IMR-90 (cell line): ENCODE measurements around the gene ZYG11A. TPM values are rescaled to one million over a fixed set of nuclear protein-coding genes. Genes with fewer than 3 reads are reported as not detected.

Source experiments
- ATAC-seq: fragments of 200-7000 bp; cut with Tn5 transposase; 2 replicates; pipeline ENCODE4 v1.9.1; 2020; ENCODE audit warnings: low read depth, mild to moderate bottlenecking, moderate library complexity
- BruUV-seq: library from RNA; stranded (reverse); fragments of 400-500 nt; replicated peaks from 2 replicates; lab custom pipeline; 2021; lab: Mats Ljungman, UMichigan
- CTCF ChIA-PET: fragments of 300-600 bp; formaldehyde crosslinking; extraction: SDS; loops from one replicate; lab custom pipeline; 2021; ENCODE audit warnings: antibody characterized with exemption; lab: Yijun Ruan, JAX
- POLR2A ChIA-PET: fragments of 300-600 bp; sonication (Branson Sonifier 250); formaldehyde crosslinking; loops from one replicate; lab custom pipeline; 2022; ENCODE audit warnings: antibody characterized with exemption; ENCODE audit not compliant: unreplicated experiment; lab: Charles Lee
- DNase-seq: peaks from one replicate; pipeline ENCODE4 v3.0.0; 2013
- H2AFZ ChIP-seq: replicated peaks from 2 replicates; pipeline ENCODE3; 2013; ENCODE audit warnings: low read length, mild to moderate bottlenecking; ENCODE audit not compliant: poor library complexity
- H2AK5ac ChIP-seq: 2 replicates; pipeline ENCODE4 v1.6.1; 2013; ENCODE audit warnings: low read depth, low read length, inconsistent platforms
- H2AK9ac ChIP-seq: replicated peaks from 2 replicates; pipeline ENCODE3; 2013; ENCODE audit warnings: mild to moderate bottlenecking, low read depth, low read length, moderate library complexity; ENCODE audit not compliant: poor library complexity
- H2BK120ac ChIP-seq: 2 replicates; pipeline ENCODE4 v1.6.1; 2013; ENCODE audit warnings: low read depth, low read length, inconsistent platforms
- H2BK15ac ChIP-seq: 3 replicates; pipeline ENCODE4 v1.6.1; 2013; ENCODE audit warnings: low read depth, low read length, inconsistent platforms
- H2BK20ac ChIP-seq: 2 replicates; pipeline ENCODE4 v1.6.1; 2013; ENCODE audit warnings: low read depth, mild to moderate bottlenecking, inconsistent platforms, low read length, moderate library complexity
- H2BK5ac ChIP-seq: 2 replicates; pipeline ENCODE4 v1.6.1; 2013; ENCODE audit warnings: mild to moderate bottlenecking, low read depth, low read length, inconsistent platforms; ENCODE audit not compliant: poor library complexity, severe bottlenecking
- H3K14ac ChIP-seq: replicated peaks from 2 replicates; pipeline ENCODE4 v1.6.1; 2013; ENCODE audit warnings: low read depth, low read length, inconsistent platforms
- H3K18ac ChIP-seq: 2 replicates; pipeline ENCODE4 v1.6.1; 2013; ENCODE audit warnings: low read depth, low read length, control low read depth
- H3K23ac ChIP-seq: 2 replicates; pipeline ENCODE4 v1.6.1; 2013; ENCODE audit warnings: low read depth, low read length, inconsistent platforms
- H3K27ac ChIP-seq: 2 replicates; pipeline ENCODE4 v1.5.1; 2013; ENCODE audit warnings: mild to moderate bottlenecking, control low read depth, low read length; ENCODE audit not compliant: insufficient read depth
- H3K27me3 ChIP-seq: 2 replicates; pipeline ENCODE4 v1.6.1; 2013; ENCODE audit warnings: low read length; ENCODE audit not compliant: control insufficient read depth, insufficient read depth
- H3K36me3 ChIP-seq: 2 replicates; pipeline ENCODE4 v1.6.1; 2013; ENCODE audit warnings: low read length, mixed read lengths; ENCODE audit not compliant: control insufficient read depth, insufficient read depth
- H3K4ac ChIP-seq: 2 replicates; pipeline ENCODE4 v1.6.1; 2013; ENCODE audit warnings: low read depth, low read length, inconsistent platforms
- H3K4me1 ChIP-seq: 2 replicates; pipeline ENCODE4 v1.6.1; 2013; ENCODE audit warnings: low read length, mixed read lengths; ENCODE audit not compliant: control insufficient read depth, insufficient read depth
- H3K4me2 ChIP-seq: 2 replicates; pipeline ENCODE4 v1.6.1; 2013; ENCODE audit warnings: low read depth, mild to moderate bottlenecking, control low read depth, low read length, moderate library complexity
- H3K4me3 ChIP-seq: 2 replicates; pipeline ENCODE4 v1.5.1; 2013; ENCODE audit warnings: low read depth, mild to moderate bottlenecking, control low read depth, low read length, moderate library complexity; ENCODE audit not compliant: insufficient read depth
- H3K56ac ChIP-seq: 2 replicates; pipeline ENCODE4 v1.6.1; 2013; ENCODE audit warnings: low read length, inconsistent platforms; ENCODE audit not compliant: insufficient read depth; ENCODE audit errors: extremely low read depth
- H3K79me1 ChIP-seq, 2 experiments: 2 replicates each; pipeline ENCODE4 v1.6.1; 2013; ENCODE audit warnings: low read length in 2 of 2, inconsistent platforms in 1 of 2, low read depth in 1 of 2
- H3K9ac ChIP-seq: 2 replicates; pipeline ENCODE4 v1.6.1; 2013; ENCODE audit warnings: low read depth, low read length, control low read depth
- H3K9me1 ChIP-seq: 2 replicates; pipeline ENCODE4 v1.6.1; 2013; ENCODE audit warnings: low read length, inconsistent platforms; ENCODE audit not compliant: insufficient read depth
- H3K9me3 ChIP-seq: 2 replicates; pipeline ENCODE4 v1.6.1; 2013; ENCODE audit warnings: low read length; ENCODE audit not compliant: control insufficient read depth, insufficient read depth
- H4K20me1 ChIP-seq: 2 replicates; pipeline ENCODE4 v1.6.1; 2013; ENCODE audit warnings: low read length, inconsistent platforms; ENCODE audit not compliant: insufficient read depth
- H4K5ac ChIP-seq: 2 replicates; pipeline ENCODE4 v1.6.1; 2013; ENCODE audit warnings: mild to moderate bottlenecking, low read depth, low read length, control low read depth
- H4K8ac ChIP-seq, 2 experiments: 2 replicates each; pipeline ENCODE4 v1.6.1; 2013; ENCODE audit warnings: low read depth in 2 of 2, low read length in 2 of 2, control low read depth in 1 of 2, inconsistent platforms in 1 of 2
- H4K91ac ChIP-seq: 2 replicates; pipeline ENCODE4 v1.6.1; 2013; ENCODE audit warnings: low read depth, low read length, inconsistent platforms; ENCODE audit not compliant: insufficient read depth
- CHD1 ChIP-seq: IDR thresholded peaks from 2 replicates; pipeline ENCODE4 v1.6.1; 2012; ENCODE audit warnings: low read depth, low read length, improper control_type of control experiment
- MXI1 ChIP-seq: IDR thresholded peaks from 2 replicates; pipeline ENCODE4 v1.6.1; 2012; ENCODE audit warnings: low read depth, mild to moderate bottlenecking, low read length, moderate library complexity, borderline replicate concordance
- WGBS, 2 experiments: methylation state at CpG; one replicate each; pipeline versions ENCODE4 v1.1.5 to v1.1.7; 2013; ENCODE audit warnings: missing lambda C conversion rate in 2 of 2; ENCODE audit not compliant: insufficient read length in 1 of 2; ENCODE audit errors: extremely low coverage in 2 of 2; 5-methylcytosine and 5-hydroxymethylcytosine counted together
- dilution Hi-C: fragments of 300-500 bp; cut with HindIII; formaldehyde crosslinking; loops from one replicate; pipeline ENCODE4 v1.14.3; 2018; ENCODE audit warnings: low sequenced_read_pairs; ENCODE audit not compliant: unreplicated experiment
- in situ Hi-C: fragments of 300-500 bp; cut with MboI; formaldehyde crosslinking; loops from 3 replicates; pipeline ENCODE4 v1.14.3; 2019; ENCODE audit warnings: low sequenced_read_pairs, inconsistent platforms, mixed read lengths
- intact Hi-C: fragments of 100-400 bp; cut with micrococcal nuclease; formaldehyde crosslinking; loops from 2 replicates; pipeline ENCODE4 v1.10.0; 2022
- polyA plus RNA-seq, 3 experiments: library from polyadenylated mRNA; depleted of rRNA; stranded (reverse); fragments of >200 nt; gene quantifications; 2 replicates each; pipeline ENCODE4 v1.2.3, GENCODE V29; 2012; ENCODE audit warnings: low replicate concordance in 1 of 3
- total RNA-seq: library from RNA; depleted of rRNA; stranded (reverse); fragments of >200 nt; gene quantifications from 2 replicates; pipeline ENCODE4 v1.2.3, GENCODE V29; 2012

Gene ZYG11A
- total and polyA plus RNA-seq, 2 of the 4 experiments (the other 2 are of a cell fraction): 0.63 to 2.0 TPM

DNA sequence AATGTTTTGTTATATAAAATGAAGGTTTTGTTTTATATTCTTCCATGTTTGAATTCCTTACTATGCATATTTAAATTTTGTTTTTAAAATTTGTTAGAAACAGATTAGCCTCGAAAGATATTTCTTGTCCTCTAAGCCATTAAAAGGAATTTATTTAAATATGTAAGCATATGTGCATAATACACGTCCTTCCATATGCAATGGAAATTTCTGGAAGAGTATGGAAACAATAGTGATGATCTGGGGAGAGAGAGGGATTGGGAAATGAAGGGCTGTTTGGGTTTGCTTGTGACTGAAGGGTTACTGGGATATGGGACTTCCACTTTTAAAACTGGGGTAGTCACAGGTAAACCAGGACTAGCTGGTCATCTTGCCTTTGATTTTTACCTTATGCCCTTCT is 57.8 kb downstream of the ZYG11A start:
- no peak overlapping the region for H4K5ac ChIP-seq
- H3K56ac ChIP-seq: no peak overlapping the region
- dilution Hi-C loops: no loop called here
- no peak overlapping the region for H3K9ac ChIP-seq
- H3K23ac ChIP-seq: no peak overlapping the region
- H3K4me1 ChIP-seq: peaks cover 1% of the 10 kb centered on the region; the same call in 1 of the 2 replicates
- H3K79me1 ChIP-seq: no peaks in the 10 kb centered on the region
- no peak overlapping the region for H2AFZ ChIP-seq
- no peaks in the 10 kb centered on the region for H3K36me3 ChIP-seq
- no peak overlapping the region for H2BK20ac ChIP-seq
- no peak overlapping the region for H2AK9ac ChIP-seq
- no peak overlapping the region for H2BK5ac ChIP-seq
- H3K4ac ChIP-seq: no peak overlapping the region
- intact Hi-C loops: no loop called here
- CTCF ChIA-PET: no interaction called here
- H2BK15ac ChIP-seq: no peak overlapping the region
- no CpG with 5 or more reads among the region's 2 CpGs for WGBS, 2 experiments
- H4K91ac ChIP-seq: no peak overlapping the region
- H3K9me3 ChIP-seq: no peaks in the 10 kb centered on the region
- ATAC-seq (no peak), DNase-seq (no peak)
- H3K27me3 ChIP-seq: no peaks in the 10 kb centered on the region
- no peaks in the 10 kb centered on the region for H4K20me1 ChIP-seq
- POLR2A ChIA-PET: no interaction called here
- no peak overlapping the region for H3K4me3 ChIP-seq
- H3K4me2 ChIP-seq: no peak overlapping the region
- in situ Hi-C loops: loop anchor here (10.0 kb wide), 1 partner anchor 284 kb away; no protein-coding TSS in a partner anchor
- H3K27ac ChIP-seq: no peak overlapping the region
- TF ChIP-seq CHD1 (no peak), MXI1 (no peak)
- H3K14ac ChIP-seq: no peak overlapping the region
- BruUV-seq: no TSS peak
- no peak overlapping the region for H2AK5ac ChIP-seq
- no peak overlapping the region for H2BK120ac ChIP-seq
- no peak overlapping the region for H3K18ac ChIP-seq
- no peak overlapping the region for H4K8ac ChIP-seq
- peaks cover 3% of the 10 kb centered on the region; the same call in 1 of the 2 replicates for H3K9me1 ChIP-seq
